HG03103 (cell line): Measurements from ENCODE around the gene SMIM35.
"Not testable (repeated sequence)": the region's sequence is repeated elsewhere in the genome, so short reads cannot be mapped to it uniquely, and the experiment has no call there.

Experiments used
- ATAC-seq: cut with Tn5 transposase; IDR thresholded peaks from one replicate; pipeline ENCODE4 v1.9.1; 2021; ENCODE audit warnings: low read depth; ENCODE audit not compliant: unreplicated experiment

SMIM35 gene

GRCh38 chr11:117992620-117993019, 94.1 kb downstream of the SMIM35 start:
- ATAC-seq: no peak

DNA sequence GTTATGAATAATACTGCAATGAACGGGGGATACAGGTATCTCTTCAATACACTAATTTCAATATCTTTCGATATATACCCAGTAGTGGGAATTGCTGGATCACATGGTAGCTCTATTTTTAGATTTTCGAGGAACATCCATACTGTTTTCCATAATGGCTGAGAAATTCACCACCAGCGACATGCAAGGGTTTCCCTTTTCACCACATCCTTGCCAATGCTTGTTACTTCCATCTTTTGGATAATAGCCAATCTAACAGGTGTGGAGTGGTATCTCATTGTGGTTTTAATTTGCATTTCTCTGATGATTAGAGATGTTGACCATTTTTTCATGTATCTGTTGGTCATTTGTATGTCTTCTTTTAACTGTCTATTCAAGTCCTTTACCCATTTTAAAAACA, 94.6 kb downstream of the SMIM35 start:
- no peak for ATAC-seq

- no peak for ATAC-seq
Measured at GRCh38 chr11:117989351-117990102, 97.2 kb downstream of the SMIM35 start.

DNA sequence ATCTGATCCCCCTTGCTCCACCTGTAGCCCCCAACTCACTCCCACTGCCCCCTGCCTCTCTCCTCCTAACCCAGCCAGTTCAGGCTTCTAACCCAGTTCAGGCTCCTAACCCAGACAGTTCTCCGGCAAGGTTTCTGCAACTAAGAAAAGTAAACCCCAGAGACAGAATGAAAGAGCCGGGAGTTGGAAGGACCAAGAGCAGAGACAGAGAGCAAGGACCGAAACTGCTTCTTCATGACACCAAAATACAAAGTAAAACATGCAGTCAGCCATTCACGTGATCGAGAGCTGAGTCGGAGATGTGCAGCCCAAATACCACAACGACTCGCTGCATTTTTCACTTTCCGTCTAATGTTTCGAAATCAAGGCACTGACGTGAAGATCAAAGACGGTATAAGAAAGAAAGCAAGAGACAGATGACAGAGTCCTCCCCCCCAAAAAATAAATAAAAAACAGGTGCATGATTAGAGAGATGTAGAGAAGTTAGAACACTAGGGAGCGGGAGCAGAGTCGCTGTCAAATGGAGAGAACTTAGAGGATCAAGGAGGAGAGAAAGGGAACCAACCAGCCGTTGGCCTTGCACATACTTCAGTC, 99.7 kb downstream of the SMIM35 start:
- peak; percentile 42 for ATAC-seq

DNA sequence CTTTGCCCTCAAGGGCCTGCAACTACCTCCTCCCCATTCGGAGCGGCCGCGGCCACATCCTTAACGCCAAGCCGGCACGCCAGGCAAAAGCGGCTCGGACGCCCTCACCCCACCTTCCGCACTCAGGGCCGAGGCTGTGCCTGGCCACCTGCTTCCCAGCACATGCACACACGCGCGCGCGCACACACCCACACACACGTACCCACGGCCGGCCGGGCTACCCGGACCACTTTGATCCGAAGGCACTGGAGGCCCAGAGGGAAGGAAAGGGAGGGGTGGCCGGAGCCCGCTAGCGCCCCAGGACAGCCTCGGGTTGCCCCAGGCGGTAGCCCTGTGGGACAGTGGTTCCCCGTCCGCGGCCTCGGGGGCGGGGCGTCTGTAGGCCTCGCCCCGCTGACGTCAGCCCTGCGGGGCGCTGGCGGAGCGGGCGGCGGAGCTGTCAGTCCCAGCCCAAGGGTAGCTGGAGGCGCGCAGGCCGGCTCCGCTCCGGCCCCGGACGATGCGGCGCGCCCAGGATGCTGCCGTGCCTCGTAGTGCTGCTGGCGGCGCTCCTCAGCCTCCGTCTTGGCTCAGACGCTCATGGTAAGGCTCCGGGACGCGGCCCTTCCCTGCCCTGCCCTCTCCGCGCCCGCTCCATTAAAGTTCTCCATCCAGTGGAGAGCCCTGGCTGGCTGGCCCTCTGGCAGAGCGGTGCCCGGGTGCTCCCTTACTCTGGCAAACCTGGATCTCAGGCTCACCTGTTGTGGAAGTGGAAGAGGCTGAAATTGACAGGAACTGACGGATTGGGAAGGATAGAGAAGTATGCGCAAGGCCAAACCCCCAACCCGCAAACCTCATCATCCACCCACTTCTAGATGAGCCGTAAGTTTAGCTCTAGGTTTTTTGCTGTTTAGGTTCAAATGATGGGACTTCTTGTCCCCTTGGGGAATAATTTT, 100.5 kb downstream of the SMIM35 start, which contains the start of gene IL10RA:
Gene IL10RA (plus strand): TSS at position 442 of the 935 bp plus-strand sequence. CDS start 74 bp downstream, at position 516.
- ATAC-seq: peak; percentile 74

DNA sequence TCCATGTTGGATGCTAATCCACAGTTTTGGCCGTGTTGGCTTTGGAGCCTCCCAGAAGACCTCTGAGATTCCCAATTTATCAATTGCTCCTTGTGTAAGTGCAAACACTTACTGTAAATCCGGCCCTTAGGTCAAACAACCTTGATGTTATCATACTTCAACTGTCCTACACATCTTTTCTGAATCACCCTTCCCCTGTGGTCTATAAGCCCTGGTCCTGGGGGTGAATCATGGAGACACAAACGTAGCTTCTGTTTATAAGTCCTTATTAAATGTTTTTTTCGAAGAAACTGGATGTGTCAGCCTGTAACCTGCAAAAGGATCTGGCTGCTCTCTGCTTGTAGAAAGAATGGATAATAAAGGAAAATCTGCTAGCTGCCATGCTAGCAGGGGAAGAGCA, 102.3 kb downstream of the SMIM35 start:
- ATAC-seq: no peak

GRCh38 chr11:117983163-117983475, 103.6 kb downstream of the SMIM35 start:
- no peak for ATAC-seq

DNA sequence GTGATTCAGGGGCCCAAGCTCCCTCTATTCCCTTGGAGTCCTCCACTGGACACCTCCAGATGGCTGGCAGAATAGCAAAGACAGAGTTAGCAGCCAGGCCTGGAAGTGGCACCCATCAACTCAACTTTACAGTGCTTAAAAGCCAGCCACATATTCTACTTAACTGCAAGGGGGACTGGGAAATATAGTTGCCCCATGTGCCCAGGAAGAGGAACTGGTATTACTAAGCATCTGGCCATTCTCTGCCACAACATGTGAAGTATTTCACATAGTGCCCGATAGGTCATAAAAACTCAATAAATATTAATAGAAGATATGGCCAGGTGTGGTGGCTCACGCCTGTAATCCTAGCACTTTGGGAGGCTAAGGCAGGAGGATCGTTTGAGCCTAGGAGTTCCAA, 106.0 kb downstream of the SMIM35 start:
- ATAC-seq: no peak

- no peak for ATAC-seq
Measured at GRCh38 chr11:117980280-117980679, 106.5 kb downstream of the SMIM35 start.

- no peak for ATAC-seq
Measured at GRCh38 chr11:117979481-117980211, 107.1 kb downstream of the SMIM35 start.

GRCh38 chr11:117978991-117979390, 107.8 kb downstream of the SMIM35 start:
- ATAC-seq: no peak

DNA sequence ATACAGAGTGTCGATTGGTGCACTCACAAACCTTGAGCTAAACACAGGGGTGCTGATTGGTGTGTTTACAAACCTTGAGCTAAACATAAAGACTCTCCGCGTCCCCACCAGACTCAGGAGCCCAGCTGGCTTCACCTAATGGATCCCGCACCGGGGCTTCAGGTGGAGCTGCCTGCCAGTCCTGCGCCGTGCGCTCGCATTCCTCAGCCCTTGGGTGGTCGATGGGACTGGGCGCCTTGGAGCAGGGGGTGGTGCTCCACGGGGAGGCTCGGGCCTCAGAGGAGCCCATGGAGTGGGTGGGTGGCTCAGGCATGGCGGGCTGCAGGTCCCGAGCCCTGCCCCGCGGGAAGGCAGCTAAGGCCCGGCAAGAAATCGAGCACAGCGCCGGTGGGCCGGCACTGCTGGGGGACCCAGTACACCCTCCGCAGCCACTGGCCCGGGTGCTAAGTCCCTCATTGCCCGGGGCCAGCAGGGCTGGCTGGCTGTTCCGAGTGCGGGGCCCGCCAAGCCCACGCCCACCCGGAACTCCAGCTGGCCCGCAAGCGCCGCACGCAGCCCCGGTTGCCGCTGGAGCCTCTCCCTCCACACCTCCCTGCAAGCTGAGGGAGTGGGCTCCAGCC, 108.4 kb downstream of the SMIM35 start:
- not testable (repeated sequence) for ATAC-seq

GRCh38 chr11:117977612-117978264, 109.0 kb downstream of the SMIM35 start:
- ATAC-seq: not testable (repeated sequence)

DNA sequence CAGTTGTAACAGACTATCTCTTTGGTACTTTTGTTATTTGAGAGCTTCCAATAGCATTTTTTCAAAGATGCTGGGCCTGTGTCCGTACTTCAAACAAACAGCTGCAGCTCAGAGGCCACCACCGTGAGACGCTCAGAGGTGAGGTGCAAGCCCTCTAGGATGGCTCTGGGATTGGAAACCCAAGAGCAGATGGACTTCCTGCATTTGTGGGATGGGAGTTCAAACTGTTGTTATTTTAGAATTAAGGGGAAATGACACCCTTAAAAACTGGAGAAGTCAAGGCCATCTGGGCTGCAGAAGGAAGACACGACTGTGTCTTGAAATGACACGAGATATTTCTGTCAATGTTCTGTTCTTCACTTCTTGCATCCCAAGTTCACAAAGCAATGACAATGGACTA, 109.7 kb downstream of the SMIM35 start:
- ATAC-seq: no peak

GRCh38 chr11:117976445-117976844, 110.3 kb downstream of the SMIM35 start:
- ATAC-seq: no peak

GRCh38 chr11:117973503-117973860, 113.3 kb downstream of the SMIM35 start:
- ATAC-seq: no peak

DNA sequence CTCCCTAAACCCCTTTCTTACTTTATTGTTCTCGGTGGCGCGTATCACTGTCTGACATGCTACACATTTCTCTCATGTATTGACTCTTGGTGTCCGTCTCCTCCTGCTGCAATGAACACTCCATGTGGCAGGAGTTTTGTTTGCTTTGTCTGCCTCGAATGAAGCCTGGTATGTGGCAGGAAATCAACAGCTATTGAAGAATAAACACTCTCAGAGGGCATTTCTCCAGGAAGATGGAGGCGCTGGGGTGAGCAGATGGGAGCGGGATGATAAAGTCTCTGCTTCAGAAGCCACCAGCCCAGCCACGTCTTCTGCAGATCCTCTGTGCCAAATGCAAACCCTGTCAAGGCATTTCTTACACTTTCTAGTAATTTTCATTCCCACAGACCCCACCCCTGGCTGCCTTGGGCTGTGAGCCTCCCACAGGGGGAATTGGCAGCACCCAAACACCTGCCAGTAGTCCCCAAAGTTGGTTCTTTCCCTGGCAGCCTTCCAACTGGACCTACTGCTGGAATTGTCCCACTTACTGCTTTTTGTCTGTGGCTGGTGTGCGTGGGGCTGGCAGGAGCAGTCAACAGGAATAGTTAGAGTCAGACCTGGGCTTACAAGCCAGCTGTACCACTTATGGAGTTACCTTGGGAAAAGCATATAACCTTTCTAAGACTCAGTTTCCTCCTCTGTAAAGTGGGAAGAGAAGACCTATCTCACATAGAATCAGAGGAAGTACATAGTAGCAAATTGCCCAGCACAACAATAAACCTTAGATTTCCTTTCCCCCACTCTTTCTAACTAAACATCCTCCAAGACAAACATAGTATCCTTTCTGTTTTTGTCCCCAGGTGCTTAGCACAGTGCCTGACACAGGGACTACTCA, 113.9 kb downstream of the SMIM35 start:
- ATAC-seq: no peak

DNA sequence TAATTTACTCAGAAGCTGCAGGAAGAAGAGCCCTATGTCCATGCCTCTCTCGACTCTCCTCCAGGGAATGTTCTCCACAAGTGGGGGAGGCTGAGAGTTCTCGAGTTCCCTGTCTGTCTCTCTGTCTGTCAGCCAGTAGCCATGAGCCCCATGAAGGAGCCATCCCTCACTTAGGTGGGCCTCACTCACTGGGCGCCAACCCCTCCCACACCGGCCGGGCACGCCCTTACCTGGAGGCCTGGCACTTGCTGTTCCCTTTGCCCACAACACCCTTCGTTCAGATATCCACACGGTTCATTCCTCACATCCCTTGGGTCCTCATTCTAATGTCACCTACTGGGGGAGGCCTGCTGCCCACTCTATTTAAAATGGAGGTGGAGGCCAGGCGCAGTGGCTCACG, 114.7 kb downstream of the SMIM35 start:
- ATAC-seq: no peak
